Lower leg skin (tissue), 3 donors: ENCODE data around the gene OPRM1.

ENCODE experiments used
- POLR2A ChIP-seq, 2 donors: fragments of 450-650 bp; IDR thresholded peaks; one replicate each; pipeline ENCODE4 v1.6.1; 2016 to 2017; ENCODE audit warnings: antibody characterized with exemption in 2 of 2, mild to moderate bottlenecking in 1 of 2, moderate library complexity in 1 of 2
- TF ChIP-seq, protein P1 (sequence below), 3 donors: fragments of 450-650 bp; IDR thresholded peaks; one replicate each; pipeline ENCODE4 v1.5.1; 2016; ENCODE audit warnings: antibody characterized with exemption in 3 of 3, mild to moderate bottlenecking in 3 of 3, moderate library complexity in 2 of 3

DNA sequence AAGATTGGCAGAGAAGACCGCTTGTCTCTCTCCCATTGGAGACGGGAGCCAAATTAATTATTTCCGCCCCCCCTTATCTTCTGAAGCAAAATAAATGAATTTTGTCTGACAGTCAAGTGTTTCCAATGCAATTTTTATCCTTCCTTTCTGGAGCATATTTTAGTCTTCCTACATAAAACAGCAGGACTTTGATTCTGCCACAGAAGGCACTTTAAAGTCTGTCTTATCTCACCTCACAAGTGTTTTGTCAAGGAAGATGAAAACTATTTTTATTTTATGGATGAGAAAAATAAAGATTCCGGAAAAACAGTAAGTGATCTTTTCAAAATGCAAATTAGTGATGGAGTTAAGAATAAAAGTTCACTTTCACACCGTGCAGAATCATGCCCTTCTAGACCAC lies 140.4 kb downstream of the OPRM1 start:
- TF ChIP-seq, protein P1, sequence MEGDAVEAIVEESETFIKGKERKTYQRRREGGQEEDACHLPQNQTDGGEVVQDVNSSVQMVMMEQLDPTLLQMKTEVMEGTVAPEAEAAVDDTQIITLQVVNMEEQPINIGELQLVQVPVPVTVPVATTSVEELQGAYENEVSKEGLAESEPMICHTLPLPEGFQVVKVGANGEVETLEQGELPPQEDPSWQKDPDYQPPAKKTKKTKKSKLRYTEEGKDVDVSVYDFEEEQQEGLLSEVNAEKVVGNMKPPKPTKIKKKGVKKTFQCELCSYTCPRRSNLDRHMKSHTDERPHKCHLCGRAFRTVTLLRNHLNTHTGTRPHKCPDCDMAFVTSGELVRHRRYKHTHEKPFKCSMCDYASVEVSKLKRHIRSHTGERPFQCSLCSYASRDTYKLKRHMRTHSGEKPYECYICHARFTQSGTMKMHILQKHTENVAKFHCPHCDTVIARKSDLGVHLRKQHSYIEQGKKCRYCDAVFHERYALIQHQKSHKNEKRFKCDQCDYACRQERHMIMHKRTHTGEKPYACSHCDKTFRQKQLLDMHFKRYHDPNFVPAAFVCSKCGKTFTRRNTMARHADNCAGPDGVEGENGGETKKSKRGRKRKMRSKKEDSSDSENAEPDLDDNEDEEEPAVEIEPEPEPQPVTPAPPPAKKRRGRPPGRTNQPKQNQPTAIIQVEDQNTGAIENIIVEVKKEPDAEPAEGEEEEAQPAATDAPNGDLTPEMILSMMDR (IDR thresholded peaks at IDR 0.05) = no peak
- TF ChIP-seq POLR2A (IDR thresholded peaks at IDR 0.05) = no peak
